ENCODE data around the gene SBF1.

Gene SBF1

GRCh38 chr22:50445071-50445879 lies 29.6 kb downstream of the SBF1 start:
- Histone ChIP-seq H3K36me3 (ENCODE audit: insufficient read depth, low read length) (peaks cover 41% of the 10 kb centered on the region; the same call in 1 of the 2 replicates), H3F3A (ENCODE audit: low read depth) (no peaks in the 10 kb centered on the region), H3K79me2 (ENCODE audit: insufficient read depth, low read length) (no peaks in the 10 kb centered on the region), H3K9me2 (replicated peaks; ENCODE audit: low read depth, low read length) (no peaks in the 10 kb centered on the region), H3K9ac (ENCODE audit: low read depth, low read length, poor library complexity, severe bottlenecking) (no peak overlapping the region), H3K4me3 (ENCODE audit: low read length, poor library complexity, severe bottlenecking) (no peak overlapping the region), H4K20me1 (ENCODE audit: insufficient read depth, low read length, poor library complexity, severe bottlenecking) (peaks cover 4% of the 10 kb centered on the region), H3K4me1 (ENCODE audit: insufficient read depth, low read length, poor library complexity, severe bottlenecking) (peaks cover 16% of the 10 kb centered on the region), H2AFZ (ENCODE audit: low read length) (no peak overlapping the region), H3K27me3 (ENCODE audit: insufficient read depth, low read length, poor library complexity, severe bottlenecking) (no peaks in the 10 kb centered on the region), H3K9me3 (ENCODE audit: insufficient read depth, low read depth, low read length) (no peaks in the 10 kb centered on the region), H3K4me2 (ENCODE audit: low read depth, low read length, poor library complexity, severe bottlenecking) (no peak overlapping the region)
- TF ChIP-seq, protein P1, sequence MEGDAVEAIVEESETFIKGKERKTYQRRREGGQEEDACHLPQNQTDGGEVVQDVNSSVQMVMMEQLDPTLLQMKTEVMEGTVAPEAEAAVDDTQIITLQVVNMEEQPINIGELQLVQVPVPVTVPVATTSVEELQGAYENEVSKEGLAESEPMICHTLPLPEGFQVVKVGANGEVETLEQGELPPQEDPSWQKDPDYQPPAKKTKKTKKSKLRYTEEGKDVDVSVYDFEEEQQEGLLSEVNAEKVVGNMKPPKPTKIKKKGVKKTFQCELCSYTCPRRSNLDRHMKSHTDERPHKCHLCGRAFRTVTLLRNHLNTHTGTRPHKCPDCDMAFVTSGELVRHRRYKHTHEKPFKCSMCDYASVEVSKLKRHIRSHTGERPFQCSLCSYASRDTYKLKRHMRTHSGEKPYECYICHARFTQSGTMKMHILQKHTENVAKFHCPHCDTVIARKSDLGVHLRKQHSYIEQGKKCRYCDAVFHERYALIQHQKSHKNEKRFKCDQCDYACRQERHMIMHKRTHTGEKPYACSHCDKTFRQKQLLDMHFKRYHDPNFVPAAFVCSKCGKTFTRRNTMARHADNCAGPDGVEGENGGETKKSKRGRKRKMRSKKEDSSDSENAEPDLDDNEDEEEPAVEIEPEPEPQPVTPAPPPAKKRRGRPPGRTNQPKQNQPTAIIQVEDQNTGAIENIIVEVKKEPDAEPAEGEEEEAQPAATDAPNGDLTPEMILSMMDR (conservative IDR thresholded peaks at IDR 0.05; ENCODE audit: low read length): no peak
- TF ChIP-seq EZH2phosphoT487 (IDR thresholded peaks at IDR 0.05; ENCODE audit: borderline replicate concordance): no peak

GRCh38 chr22:50444663-50445062 lies 30.2 kb downstream of the SBF1 start:
- peaks cover 2% of the 10 kb centered on the region for H4K20me1 ChIP-seq (ENCODE audit: insufficient read depth, low read length, poor library complexity, severe bottlenecking)
- no peaks in the 10 kb centered on the region for H3K9me3 ChIP-seq (ENCODE audit: insufficient read depth, low read depth, low read length)
- no peaks in the 10 kb centered on the region for H3K79me2 ChIP-seq (ENCODE audit: insufficient read depth, low read length)
- no peak overlapping the region for H3K4me2 ChIP-seq (ENCODE audit: low read depth, low read length, poor library complexity, severe bottlenecking)
- peaks cover 47% of the 10 kb centered on the region; the same call in 1 of the 2 replicates for H3K36me3 ChIP-seq (ENCODE audit: insufficient read depth, low read length)
- no peaks in the 10 kb centered on the region for H3K27me3 ChIP-seq (ENCODE audit: insufficient read depth, low read length, poor library complexity, severe bottlenecking)
- no peaks in the 10 kb centered on the region for H3F3A ChIP-seq (ENCODE audit: low read depth)
- TF ChIP-seq, protein P1 (conservative IDR thresholded peaks at IDR 0.05; ENCODE audit: low read length): no peak
- TF ChIP-seq EZH2phosphoT487 (IDR thresholded peaks at IDR 0.05; ENCODE audit: borderline replicate concordance): no peak
- no peak overlapping the region for H3K4me3 ChIP-seq (ENCODE audit: low read length, poor library complexity, severe bottlenecking)
- no peak overlapping the region for H3K9ac ChIP-seq (ENCODE audit: low read depth, low read length, poor library complexity, severe bottlenecking)
- peaks cover 11% of the 10 kb centered on the region for H3K4me1 ChIP-seq (ENCODE audit: insufficient read depth, low read length, poor library complexity, severe bottlenecking)
- H3K9me2 ChIP-seq (replicated peaks; ENCODE audit: low read depth, low read length): no peaks in the 10 kb centered on the region
- no peak overlapping the region for H2AFZ ChIP-seq (ENCODE audit: low read length)

- Histone ChIP-seq H3K36me3 (ENCODE audit: insufficient read depth, low read length) (peaks cover 49% of the 10 kb centered on the region; the same call in 1 of the 2 replicates), H3K4me1 (ENCODE audit: insufficient read depth, low read length, poor library complexity, severe bottlenecking) (peaks cover 8% of the 10 kb centered on the region)
Measured at GRCh38 chr22:50443801-50444625, 30.8 kb downstream of the SBF1 start.

More at GRCh38 chr22:50443801-50444625, 30.8 kb downstream of the SBF1 start:
- Histone ChIP-seq H3K9me3 (ENCODE audit: insufficient read depth, low read depth, low read length) (no peaks in the 10 kb centered on the region), H3K9me2 (replicated peaks; ENCODE audit: low read depth, low read length) (no peaks in the 10 kb centered on the region), H4K20me1 (ENCODE audit: insufficient read depth, low read length, poor library complexity, severe bottlenecking) (no peaks in the 10 kb centered on the region), H3K4me2 (ENCODE audit: low read depth, low read length, poor library complexity, severe bottlenecking) (no peak overlapping the region), H3F3A (ENCODE audit: low read depth) (no peaks in the 10 kb centered on the region), H2AFZ (ENCODE audit: low read length) (no peak overlapping the region), H3K9ac (ENCODE audit: low read depth, low read length, poor library complexity, severe bottlenecking) (no peak overlapping the region), H3K27me3 (ENCODE audit: insufficient read depth, low read length, poor library complexity, severe bottlenecking) (no peaks in the 10 kb centered on the region), H3K79me2 (ENCODE audit: insufficient read depth, low read length) (no peaks in the 10 kb centered on the region), H3K4me3 (ENCODE audit: low read length, poor library complexity, severe bottlenecking) (no peak overlapping the region)
- TF ChIP-seq EZH2phosphoT487 (IDR thresholded peaks at IDR 0.05; ENCODE audit: borderline replicate concordance): no peak
- TF ChIP-seq, protein P1 (conservative IDR thresholded peaks at IDR 0.05; ENCODE audit: low read length): no peak

Data from Loucy (cell line).